HEK293T (cell line): Measurements from ENCODE around the gene TUBB1.
A peak's percentile ranks its signal among the peaks of the same experiment; 100 is the strongest.

Experiments used
- CTCF ChIA-PET: fragments of 350-600 bp; formaldehyde crosslinking; extraction: SDS; loops from one replicate; lab custom pipeline; 2021; ENCODE audit warnings: antibody characterized with exemption, inconsistent platforms; lab: Yijun Ruan, JAX
- POLR2A ChIA-PET: fragments of 350-600 bp; formaldehyde crosslinking; extraction: SDS; loops from one replicate; lab custom pipeline; 2020; ENCODE audit warnings: antibody characterized with exemption, inconsistent platforms; lab: Yijun Ruan, JAX
- DNase-seq: peaks from one replicate; pipeline ENCODE4 v3.0.0; 2012; ENCODE audit warnings: mixed read lengths; ENCODE audit errors: extremely low spot score
- ARNT ChIP-seq: fragments of 450-650 bp; IDR thresholded peaks from 2 replicates; pipeline ENCODE4 v1.6.1; 2017; ENCODE audit warnings: mild to moderate bottlenecking
- BHLHE40 ChIP-seq: fragments of 450-650 bp; IDR thresholded peaks from 2 replicates; pipeline ENCODE4 v1.6.1; 2016; ENCODE audit warnings: mild to moderate bottlenecking, moderate library complexity, borderline replicate concordance
- CTBP1 ChIP-seq: fragments of 450-650 bp; IDR thresholded peaks from 2 replicates; pipeline ENCODE4 v1.6.1; 2016; ENCODE audit warnings: borderline replicate concordance
- ELF4 ChIP-seq: fragments of 450-650 bp; IDR thresholded peaks from 2 replicates; pipeline ENCODE4 v1.6.1; 2017; ENCODE audit warnings: antibody characterized with exemption
- FOXA1 ChIP-seq: fragments of 450-650 bp; IDR thresholded peaks from 2 replicates; pipeline ENCODE4 v1.6.1; 2016; ENCODE audit warnings: mild to moderate bottlenecking
- FOXK2 ChIP-seq: fragments of 450-650 bp; IDR thresholded peaks from 2 replicates; pipeline ENCODE4 v1.6.1; 2016; ENCODE audit warnings: mild to moderate bottlenecking
- FOXM1 ChIP-seq: fragments of 450-650 bp; IDR thresholded peaks from 2 replicates; pipeline ENCODE4 v1.6.1; 2017; ENCODE audit warnings: mild to moderate bottlenecking, borderline replicate concordance
- HDGF ChIP-seq: fragments of 450-650 bp; IDR thresholded peaks from 2 replicates; pipeline ENCODE4 v1.6.1; 2017; ENCODE audit warnings: antibody characterized with exemption, borderline replicate concordance
- L3MBTL2 ChIP-seq: fragments of 450-650 bp; conservative IDR thresholded peaks from 2 replicates; pipeline ENCODE4 v1.6.1; 2016; ENCODE audit warnings: mild to moderate bottlenecking
- LEF1 ChIP-seq: fragments of 450-650 bp; IDR thresholded peaks from 2 replicates; pipeline ENCODE4 v1.6.1; 2017; ENCODE audit warnings: mild to moderate bottlenecking, borderline replicate concordance
- NFRKB ChIP-seq: fragments of 450-650 bp; IDR thresholded peaks from 2 replicates; pipeline ENCODE4 v1.6.1; 2016; ENCODE audit warnings: mild to moderate bottlenecking, moderate library complexity
- SP1 ChIP-seq: fragments of 450-650 bp; IDR thresholded peaks from 2 replicates; pipeline ENCODE4 v1.6.1; 2017
- SUZ12 ChIP-seq: fragments of 450-650 bp; IDR thresholded peaks from 2 replicates; pipeline ENCODE4 v1.6.1; 2016; ENCODE audit warnings: mild to moderate bottlenecking
- TARDBP ChIP-seq: fragments of 450-650 bp; IDR thresholded peaks from 2 replicates; pipeline ENCODE4 v1.6.1; 2016
- ZNF384 ChIP-seq: fragments of 450-650 bp; IDR thresholded peaks from 2 replicates; pipeline ENCODE4 v1.6.1; 2016
- TF ChIP-seq, protein P1 (sequence below): fragments of 450-650 bp; IDR thresholded peaks from 2 replicates; pipeline ENCODE4 v1.6.1; 2016

The TUBB1 gene

GRCh38 chr20:59004763-59005522 is 14.3 kb upstream of the TUBB1 start:
- ChIA-PET POLR2A (no interaction called here), CTCF (no interaction called here)
- DNase-seq: no peak
- TF ChIP-seq BHLHE40: no peak
- TF ChIP-seq, protein P1, sequence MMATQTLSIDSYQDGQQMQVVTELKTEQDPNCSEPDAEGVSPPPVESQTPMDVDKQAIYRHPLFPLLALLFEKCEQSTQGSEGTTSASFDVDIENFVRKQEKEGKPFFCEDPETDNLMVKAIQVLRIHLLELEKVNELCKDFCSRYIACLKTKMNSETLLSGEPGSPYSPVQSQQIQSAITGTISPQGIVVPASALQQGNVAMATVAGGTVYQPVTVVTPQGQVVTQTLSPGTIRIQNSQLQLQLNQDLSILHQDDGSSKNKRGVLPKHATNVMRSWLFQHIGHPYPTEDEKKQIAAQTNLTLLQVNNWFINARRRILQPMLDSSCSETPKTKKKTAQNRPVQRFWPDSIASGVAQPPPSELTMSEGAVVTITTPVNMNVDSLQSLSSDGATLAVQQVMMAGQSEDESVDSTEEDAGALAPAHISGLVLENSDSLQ: peak; percentile 23; the same call in 1 of the 2 replicates

- ChIA-PET POLR2A (no interaction called here), CTCF (no interaction called here)
- TF ChIP-seq, protein P1: no peak
- TF ChIP-seq L3MBTL2 (no peak), ZNF384 (no peak), HDGF (no peak), CTBP1 (no peak), FOXA1 (no peak), SP1 (no peak), LEF1 (no peak), FOXK2 (no peak), ELF4 (no peak), NFRKB (no peak), SUZ12 (no peak)
- DNase-seq: no peak
Measured at GRCh38 chr20:59005523-59006166, 13.6 kb upstream of the TUBB1 start.

- no peak for TF ChIP-seq L3MBTL2
- TF ChIP-seq, protein P1: no peak
- TF ChIP-seq ELF4: no peak
- no peak for TF ChIP-seq LEF1
- TF ChIP-seq ZNF384: no peak
- TF ChIP-seq FOXM1: no peak
- TF ChIP-seq HDGF: no peak
- TF ChIP-seq BHLHE40: no peak
- no peak for TF ChIP-seq SUZ12
- TF ChIP-seq NFRKB: no peak
- TF ChIP-seq ARNT: no peak
- no peak for TF ChIP-seq TARDBP
- no peak for TF ChIP-seq FOXK2
- TF ChIP-seq CTBP1: no peak
- TF ChIP-seq FOXA1: no peak
- TF ChIP-seq SP1: no peak
- CTCF ChIA-PET: no interaction called here
- POLR2A ChIA-PET: no interaction called here
- no peak for DNase-seq
Measured at GRCh38 chr20:59006167-59006863, 12.9 kb upstream of the TUBB1 start.

DNA sequence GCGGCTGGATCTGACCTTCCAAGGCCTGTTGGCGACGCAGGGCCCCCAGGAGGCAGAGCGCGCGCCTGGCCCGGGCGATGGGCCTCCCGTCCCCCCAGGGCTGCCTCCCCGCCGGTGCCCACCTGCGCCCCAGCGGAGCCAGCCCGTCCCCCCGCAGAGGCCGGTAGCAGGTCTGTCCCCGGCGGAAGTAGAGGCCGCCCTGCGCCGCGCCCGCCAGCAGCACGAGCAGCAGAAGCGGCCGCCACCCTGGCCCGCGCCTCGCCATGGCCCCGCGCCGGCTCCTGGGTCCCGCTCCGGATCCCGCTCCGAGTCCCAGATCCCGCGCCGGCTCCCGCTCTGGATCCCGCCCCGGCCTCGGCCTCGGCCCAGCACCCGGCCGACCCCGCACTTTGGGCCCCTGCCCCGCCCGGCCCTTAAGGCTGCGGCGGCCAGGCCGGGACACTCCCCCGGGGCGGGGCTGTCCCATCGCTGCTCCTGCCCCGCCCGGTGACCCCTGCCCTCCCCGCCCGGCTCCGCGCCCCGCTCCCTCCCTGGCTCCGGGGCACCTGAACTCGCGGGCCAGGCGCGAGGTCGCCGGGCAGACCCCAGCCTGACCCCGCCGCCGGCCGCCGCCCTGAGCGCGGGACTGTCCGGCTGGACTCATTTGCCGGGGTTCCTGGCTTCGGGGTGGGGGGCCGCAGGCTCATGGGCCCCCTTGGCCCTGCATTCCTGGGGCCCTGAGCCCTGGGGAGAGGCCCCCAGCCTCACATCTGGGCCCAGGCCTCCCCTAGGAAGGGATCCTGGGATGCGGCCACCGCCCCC is 12.2 kb upstream of the TUBB1 start, which contains the start of gene CTSZ:
Gene CTSZ (minus strand): TSS at position 391 of the 801 bp plus-strand sequence. CDS start 126 bp downstream, at position 265.
- TF ChIP-seq, protein P1: no peak
- TF ChIP-seq L3MBTL2 (no peak), ZNF384 (no peak), NFRKB (no peak), ARNT (no peak), SP1 (no peak), ELF4 (no peak), HDGF (no peak), SUZ12 (no peak), FOXK2 (no peak), CTBP1 (no peak), TARDBP (no peak), FOXA1 (no peak), FOXM1 (no peak), LEF1 (no peak), BHLHE40 (no peak)
- no peak for DNase-seq
- POLR2A ChIA-PET: no interaction called here

More for the DNA sequence above, 12.2 kb upstream of the TUBB1 start, which contains the start of gene CTSZ:
- CTCF ChIA-PET: no interaction called here
